GM19043 (cell line): Measurements from ENCODE around the gene ADGRG2.
"Not testable (repeated sequence)": the region's sequence is repeated elsewhere in the genome, so short reads cannot be mapped to it uniquely, and the experiment has no call there.

Experiments used
- ATAC-seq: cut with Tn5 transposase; IDR thresholded peaks from one replicate; pipeline ENCODE4 v1.9.1; 2021; ENCODE audit warnings: low read depth; ENCODE audit not compliant: unreplicated experiment

ADGRG2 gene

GRCh38 chrX:19086102-19086772, 36.0 kb downstream of the ADGRG2 start:
- ATAC-seq: no peak

- ATAC-seq: no peak
Measured at GRCh38 chrX:19085666-19086065, 36.6 kb downstream of the ADGRG2 start.

DNA sequence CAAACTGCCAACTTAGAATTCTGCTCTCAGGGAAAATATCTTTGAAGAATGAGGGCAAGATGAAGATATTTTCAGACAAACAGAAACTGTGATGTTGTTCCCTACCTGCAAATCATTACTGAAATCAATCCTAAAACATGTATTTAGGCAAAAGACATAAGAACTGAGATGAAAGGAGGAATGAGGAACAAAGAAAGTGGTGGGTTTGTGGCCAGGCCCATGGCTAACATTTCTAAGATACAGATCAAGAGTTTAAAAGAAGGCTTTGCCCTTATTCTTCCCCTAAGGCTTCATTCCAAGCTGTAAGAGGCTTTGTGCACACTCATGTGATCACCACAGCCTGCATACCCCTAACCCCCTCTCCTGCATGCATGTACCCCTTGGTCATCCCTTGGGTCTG, 46.5 kb downstream of the ADGRG2 start:
- no peak for ATAC-seq

DNA sequence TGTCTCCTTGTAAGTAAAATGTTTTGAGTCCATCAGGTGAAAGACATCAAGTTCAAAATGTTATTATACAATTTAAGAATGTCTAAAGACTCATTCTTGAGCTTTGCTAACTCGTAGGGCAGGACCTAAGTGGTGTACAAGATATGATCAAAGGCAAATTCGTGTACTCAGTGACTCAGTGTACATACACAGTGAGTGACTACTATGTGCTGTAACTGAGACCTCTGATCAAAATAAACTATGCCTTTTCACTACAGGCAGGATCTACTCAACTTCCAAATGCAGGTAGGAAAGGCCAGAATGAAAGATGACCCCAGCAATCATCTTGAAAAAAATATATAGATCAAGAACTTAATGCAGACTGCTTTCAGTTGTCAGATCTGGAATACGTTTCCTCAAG, 49.9 kb downstream of the ADGRG2 start:
- no peak for ATAC-seq

DNA sequence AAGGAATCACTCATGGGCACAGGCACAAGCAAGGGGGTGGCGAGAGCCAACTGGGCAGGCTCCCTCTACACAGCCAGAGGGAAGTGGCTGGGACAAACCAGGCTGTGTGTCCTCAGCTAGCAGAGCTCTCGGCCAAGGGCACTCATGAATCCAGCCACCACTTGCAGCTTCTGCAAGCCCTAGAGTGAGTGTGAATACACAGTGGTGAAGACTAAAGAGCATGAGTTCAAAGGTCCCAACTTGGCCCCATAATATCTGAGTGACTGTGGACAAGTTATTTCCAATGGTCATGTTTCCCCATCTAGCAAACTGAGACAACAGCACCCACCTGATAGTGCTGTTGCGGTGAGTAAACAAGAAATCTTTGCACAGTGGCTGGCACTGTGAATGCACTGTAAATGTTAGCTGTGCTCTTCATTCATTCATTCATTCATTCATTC, 51.7 kb downstream of the ADGRG2 start:
- no peak for ATAC-seq

GRCh38 chrX:19066987-19067386, 55.3 kb downstream of the ADGRG2 start:
- not testable (repeated sequence) for ATAC-seq

DNA sequence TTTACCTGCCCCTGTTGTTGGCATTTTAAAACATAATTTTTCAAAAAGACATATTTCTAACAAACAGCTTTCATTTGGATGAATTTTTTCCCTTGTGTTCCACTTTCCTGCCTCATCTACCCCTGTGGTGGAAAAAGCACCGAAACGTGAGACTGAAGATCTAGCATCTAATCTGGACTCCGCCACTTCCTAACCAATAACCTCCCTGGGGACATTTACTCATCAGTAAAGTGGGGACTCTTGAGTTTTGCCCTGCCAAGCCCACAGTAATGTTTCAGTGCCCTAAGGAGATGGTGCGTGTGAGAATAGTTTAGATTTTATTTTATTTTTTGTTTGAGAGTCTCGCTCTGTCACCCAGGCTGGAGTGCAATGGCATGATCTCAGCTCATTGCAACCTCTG, 56.7 kb downstream of the ADGRG2 start:
- no peak for ATAC-seq

DNA sequence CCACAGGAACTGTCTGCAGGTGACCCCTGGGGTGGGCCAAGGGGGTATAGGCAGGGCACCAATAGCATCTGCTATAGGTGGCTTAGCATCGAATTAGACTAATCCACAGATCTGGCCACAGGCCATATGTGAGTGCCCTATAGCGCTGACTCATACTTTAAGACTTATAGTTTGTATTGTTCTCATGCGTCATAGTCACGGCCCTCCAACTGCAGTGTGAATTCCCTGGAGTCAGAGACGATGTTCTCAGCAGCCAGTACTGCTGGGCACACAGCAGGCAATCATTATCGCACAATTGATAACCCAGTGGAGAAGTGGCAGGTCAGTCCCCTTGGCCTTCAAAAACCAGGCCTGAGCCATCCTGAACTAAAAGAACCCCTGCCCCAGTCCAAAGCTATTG, 58.1 kb downstream of the ADGRG2 start:
- no peak for ATAC-seq

GRCh38 chrX:19063030-19063429, 59.2 kb downstream of the ADGRG2 start:
- ATAC-seq: no peak

DNA sequence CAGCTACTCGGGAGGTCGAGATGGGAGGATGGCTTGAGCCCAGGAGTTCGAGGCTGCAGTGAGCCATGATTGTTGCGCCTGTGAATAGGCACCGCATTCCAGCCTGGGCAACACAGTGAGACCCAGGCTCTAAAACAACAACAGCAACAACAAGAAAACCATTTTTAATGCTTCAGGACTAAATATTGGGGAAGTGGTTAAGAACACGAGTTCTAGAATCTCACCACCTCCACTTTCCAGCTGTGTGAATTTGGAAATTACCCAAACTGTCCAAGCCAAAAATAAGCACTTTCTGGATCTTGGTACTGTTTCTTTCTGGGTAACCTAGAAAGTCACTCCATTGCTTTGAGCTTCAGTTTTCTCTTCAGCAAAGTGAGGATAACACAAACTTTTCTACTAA, 63.2 kb downstream of the ADGRG2 start:
- ATAC-seq: no peak

GRCh38 chrX:19057856-19058255, 64.4 kb downstream of the ADGRG2 start:
- no peak for ATAC-seq

- ATAC-seq: no peak
Measured at GRCh38 chrX:19049110-19049509, 73.2 kb downstream of the ADGRG2 start.

GRCh38 chrX:19046343-19047215, 75.7 kb downstream of the ADGRG2 start:
- no peak for ATAC-seq

DNA sequence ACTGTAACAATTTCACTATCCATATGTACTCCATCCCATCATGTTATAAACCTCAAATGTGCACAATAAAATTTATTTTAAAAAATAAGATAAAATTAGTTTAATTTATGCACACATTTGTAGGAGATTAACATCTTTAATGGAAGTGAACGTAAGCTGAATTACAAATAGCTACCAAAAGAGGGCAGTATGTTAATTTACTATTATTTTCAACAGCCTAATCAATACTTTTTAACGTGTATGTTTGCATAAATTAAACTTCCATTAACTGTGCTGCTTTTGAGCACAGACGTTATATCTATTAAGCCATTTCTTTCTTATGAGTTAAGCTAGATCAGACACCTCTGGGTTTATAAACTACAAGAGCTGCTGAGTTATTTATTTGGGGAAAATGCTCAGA, 81.9 kb downstream of the ADGRG2 start:
- no peak for ATAC-seq

GRCh38 chrX:19034025-19034424, 88.2 kb downstream of the ADGRG2 start:
- ATAC-seq: no peak

GRCh38 chrX:19030805-19031204, 91.5 kb downstream of the ADGRG2 start:
- no peak for ATAC-seq

DNA sequence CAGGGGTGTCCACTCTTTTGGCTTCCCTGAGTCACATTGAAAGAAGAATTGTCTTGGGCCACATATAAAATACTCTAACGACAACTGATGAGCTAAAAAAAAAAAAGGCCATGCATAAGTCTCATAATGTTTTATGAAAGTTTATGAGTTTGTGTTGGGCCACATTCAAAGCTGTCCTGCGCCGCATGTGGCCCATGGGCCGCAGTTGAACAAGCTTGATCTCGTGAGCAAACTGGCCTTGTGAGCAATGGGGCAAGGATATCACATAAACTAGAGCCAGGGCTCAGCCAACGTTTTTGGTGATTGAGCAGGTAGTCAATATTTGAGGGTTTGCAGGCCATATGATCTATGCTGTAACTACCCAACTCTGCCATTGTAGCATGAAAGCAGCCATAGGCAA, 93.7 kb downstream of the ADGRG2 start:
- ATAC-seq: no peak

DNA sequence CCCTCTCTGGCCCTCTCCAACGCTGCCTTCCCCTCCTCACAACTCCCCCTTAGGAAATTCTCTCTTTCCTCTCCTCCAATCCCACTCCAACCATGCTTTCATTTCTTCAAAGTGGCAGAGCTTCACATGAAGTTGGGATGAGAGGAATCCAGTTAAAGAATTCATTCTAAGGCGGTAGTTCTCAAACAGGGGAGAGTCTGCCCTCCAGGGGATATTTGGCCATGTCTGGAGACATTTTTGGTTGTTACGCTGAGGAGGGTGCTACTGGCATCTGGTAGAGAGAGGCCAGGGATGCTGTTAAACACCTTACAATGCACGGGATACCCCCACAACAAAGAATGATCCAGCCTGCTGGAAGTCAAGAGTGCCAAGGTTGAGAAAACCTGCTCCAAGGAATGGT, 97.9 kb downstream of the ADGRG2 start:
- no peak for ATAC-seq

DNA sequence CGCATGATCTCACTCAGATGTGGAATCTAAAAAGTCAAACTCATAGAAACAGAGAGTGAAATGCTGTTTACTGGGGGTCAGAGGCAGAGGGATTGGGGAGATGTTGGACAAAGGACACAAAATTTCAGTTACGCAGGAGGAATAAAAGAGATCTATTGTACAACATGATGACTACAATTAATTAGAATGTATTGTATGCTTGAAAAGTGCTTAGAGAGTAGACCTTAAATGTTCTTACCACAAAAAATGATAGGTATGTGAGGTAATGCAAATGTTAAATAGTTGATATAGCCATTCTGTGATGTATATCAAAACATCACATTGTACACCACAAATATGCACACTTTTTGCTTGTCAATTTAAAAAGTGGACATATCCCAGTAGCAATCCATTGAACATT, 102.3 kb downstream of the ADGRG2 start:
- ATAC-seq: no peak

GRCh38 chrX:19017271-19017670, 105.0 kb downstream of the ADGRG2 start:
- no peak for ATAC-seq

- not testable (repeated sequence) for ATAC-seq
Measured at GRCh38 chrX:19016614-19017013, 105.7 kb downstream of the ADGRG2 start.

- ATAC-seq: no peak
Measured at GRCh38 chrX:19007868-19008267, 114.4 kb downstream of the ADGRG2 start.
